Brain microvascular endothelial cell (primary cell): ENCODE measurements around the gene KIAA0825.

ENCODE experiments used
- DNase-seq: peaks from one replicate; pipeline ENCODE4 v3.0.0-alpha.2; 2020
- H3K27ac ChIP-seq: fragments of 250-450 bp; sonication (Bioruptor Pico); 2 replicates; pipeline ENCODE4 v1.5.1; 2020; ENCODE audit warnings: mild to moderate bottlenecking, moderate library complexity
- H3K27me3 ChIP-seq: fragments of 250-450 bp; sonication (Bioruptor Pico); replicated peaks from 2 replicates; pipeline ENCODE4 v1.5.1; 2020; ENCODE audit warnings: mild to moderate bottlenecking
- H3K36me3 ChIP-seq: fragments of 250-450 bp; sonication (Bioruptor Pico); replicated peaks from 2 replicates; pipeline ENCODE4 v1.5.1; 2020; ENCODE audit warnings: mild to moderate bottlenecking
- H3K4me3 ChIP-seq: 2 replicates; pipeline ENCODE4 v1.5.1; 2011; ENCODE audit warnings: low read depth, mild to moderate bottlenecking, control low read depth, low read length, moderate library complexity
- CTCF ChIP-seq: IDR thresholded peaks from 2 replicates; pipeline ENCODE4 v1.5.1; 2011; ENCODE audit warnings: low read depth, mild to moderate bottlenecking, moderate library complexity, low read length, control low read depth, inconsistent platforms; ENCODE audit errors: missing control alignments
- in situ Hi-C: cut with HindIII; loops from 2 replicates; pipeline ENCODE4 v1.10.0; 2017; ENCODE audit warnings: low sequenced_read_pairs, low pct_ligation_motif_present

The KIAA0825 gene

GRCh38 chr5:94571415-94571814 lies 47.0 kb downstream of the KIAA0825 start:
- DNase-seq, result no peak
- Histone ChIP-seq H3K27ac (no peak overlapping the region), H3K36me3 (no peaks in the 10 kb centered on the region), H3K27me3 (no peaks in the 10 kb centered on the region), H3K4me3 (no peak overlapping the region)
- in situ Hi-C loops, result no loop called here
- no peak for TF ChIP-seq CTCF

- in situ Hi-C loops, result no loop called here
- no peak overlapping the region for H3K27ac ChIP-seq
- no peak for TF ChIP-seq CTCF
- H3K27me3 ChIP-seq, result no peaks in the 10 kb centered on the region
- DNase-seq, result no peak
- no peaks in the 10 kb centered on the region for H3K36me3 ChIP-seq
- H3K4me3 ChIP-seq, result no peak overlapping the region
Observed at GRCh38 chr5:94564812-94565211, 53.6 kb downstream of the KIAA0825 start.

- DNase-seq, result no peak
- no peak for TF ChIP-seq CTCF
- Histone ChIP-seq H3K4me3 (no peak overlapping the region), H3K27ac (no peak overlapping the region), H3K36me3 (no peaks in the 10 kb centered on the region), H3K27me3 (no peaks in the 10 kb centered on the region)
- in situ Hi-C loops, result no loop called here
Observed at GRCh38 chr5:94562327-94562971, 56.0 kb downstream of the KIAA0825 start.

- in situ Hi-C loops, result no loop called here
- Histone ChIP-seq H3K27ac (no peak overlapping the region), H3K27me3 (no peaks in the 10 kb centered on the region), H3K36me3 (no peaks in the 10 kb centered on the region), H3K4me3 (no peak overlapping the region)
- no peak for DNase-seq
- no peak for TF ChIP-seq CTCF
Observed at GRCh38 chr5:94558028-94558427, 60.4 kb downstream of the KIAA0825 start.

GRCh38 chr5:94551858-94552257 lies 66.5 kb downstream of the KIAA0825 start:
- Histone ChIP-seq H3K27me3 (no peaks in the 10 kb centered on the region), H3K27ac (no peak overlapping the region), H3K36me3 (no peaks in the 10 kb centered on the region), H3K4me3 (no peak overlapping the region)
- no peak for DNase-seq
- in situ Hi-C loops, result no loop called here
- no peak for TF ChIP-seq CTCF

- Histone ChIP-seq H3K27ac (no peak overlapping the region), H3K27me3 (no peaks in the 10 kb centered on the region), H3K36me3 (no peaks in the 10 kb centered on the region), H3K4me3 (no peak overlapping the region)
- TF ChIP-seq CTCF, result no peak
- DNase-seq, result no peak
- in situ Hi-C loops, result no loop called here
Observed at GRCh38 chr5:94545870-94546625, 72.4 kb downstream of the KIAA0825 start.
